GM21737 (cell line): ENCODE measurements around the gene SARNP.
"Not testable (repeated sequence)": the region's sequence is repeated elsewhere in the genome, so short reads cannot be mapped to it uniquely, and the experiment has no call there.

Experiments used
- ATAC-seq: cut with Tn5 transposase; IDR thresholded peaks from one replicate; pipeline ENCODE4 v1.9.1; 2021; ENCODE audit warnings: mild to moderate bottlenecking, moderate library complexity; ENCODE audit not compliant: unreplicated experiment

The SARNP gene, protein sequence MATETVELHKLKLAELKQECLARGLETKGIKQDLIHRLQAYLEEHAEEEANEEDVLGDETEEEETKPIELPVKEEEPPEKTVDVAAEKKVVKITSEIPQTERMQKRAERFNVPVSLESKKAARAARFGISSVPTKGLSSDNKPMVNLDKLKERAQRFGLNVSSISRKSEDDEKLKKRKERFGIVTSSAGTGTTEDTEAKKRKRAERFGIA

DNA sequence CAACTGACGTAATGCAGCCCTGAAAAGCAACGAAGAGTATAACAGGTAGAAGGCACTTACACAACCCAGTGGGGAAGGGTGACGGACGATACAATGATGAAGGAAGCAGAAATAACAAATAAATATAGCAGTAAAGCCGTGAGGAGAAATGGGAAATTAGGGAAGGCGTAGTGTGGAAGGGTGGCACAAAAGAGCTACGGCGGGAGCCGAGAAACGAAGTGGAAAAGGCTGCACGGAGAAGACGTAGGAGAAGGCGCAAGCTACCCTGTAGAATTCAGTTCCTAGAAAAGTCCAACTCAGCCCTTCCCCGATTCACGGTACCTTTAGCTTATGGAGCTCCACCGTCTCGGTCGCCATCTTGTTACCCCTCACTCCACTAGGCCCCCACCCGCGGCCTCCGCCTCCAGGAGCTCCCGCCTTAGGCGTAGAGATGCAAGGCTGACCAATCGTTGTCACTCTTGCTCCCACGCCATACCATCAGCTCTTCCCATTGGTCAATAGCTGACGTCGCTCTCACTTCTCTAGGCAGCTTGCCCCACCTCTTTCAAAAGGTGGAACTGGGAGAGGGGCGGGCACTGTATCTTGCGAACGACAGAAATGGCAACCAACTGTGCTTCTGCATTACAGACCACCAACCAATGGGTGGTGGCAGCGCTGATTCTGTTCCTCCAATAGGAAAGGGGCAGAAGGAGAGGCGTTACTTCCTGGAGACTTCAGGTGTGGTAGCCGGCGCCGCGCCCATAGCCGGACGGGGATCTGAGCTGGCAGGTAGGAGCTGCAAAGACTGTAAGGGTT, at the start of gene SARNP, which contains the start of gene ORMDL2:
SARNP (minus strand) TSS at position 380 of the 795 bp plus-strand sequence; CDS start at position 357, 23 bp downstream.
ORMDL2 (plus strand) TSS at position 697 of the 795 bp plus-strand sequence. CDS start 959 bp downstream, outside the sequence.
- ATAC-seq, result peak; percentile 94

- ATAC-seq, result not testable (repeated sequence)
Measured at GRCh38 chr12:55866454-55867004, 49.0 kb upstream of the SARNP start.

- no peak for ATAC-seq
Measured at GRCh38 chr12:55865327-55865726, 47.8 kb upstream of the SARNP start.

- not testable (repeated sequence) for ATAC-seq
Measured at GRCh38 chr12:55862931-55863330, 45.4 kb upstream of the SARNP start.

DNA sequence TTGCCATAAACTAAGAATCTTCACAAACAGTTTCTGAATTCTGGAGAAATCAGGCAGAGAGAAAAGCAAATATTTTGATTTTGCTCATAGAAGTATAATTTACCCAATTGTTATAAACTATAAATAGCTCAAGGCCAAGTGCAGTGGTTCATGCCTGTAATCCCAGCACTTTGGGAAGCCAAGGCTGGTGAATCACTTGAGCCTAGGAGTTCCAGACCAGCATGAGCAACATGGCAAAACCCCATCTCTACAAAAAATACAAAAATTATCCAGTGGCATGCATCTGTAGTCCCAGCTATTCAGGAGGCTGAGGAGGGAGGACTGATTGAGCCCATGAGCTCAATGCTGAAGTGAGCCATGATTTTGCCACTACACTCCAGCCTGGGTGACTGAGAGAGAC, 44.8 kb upstream of the SARNP start:
- no peak for ATAC-seq

DNA sequence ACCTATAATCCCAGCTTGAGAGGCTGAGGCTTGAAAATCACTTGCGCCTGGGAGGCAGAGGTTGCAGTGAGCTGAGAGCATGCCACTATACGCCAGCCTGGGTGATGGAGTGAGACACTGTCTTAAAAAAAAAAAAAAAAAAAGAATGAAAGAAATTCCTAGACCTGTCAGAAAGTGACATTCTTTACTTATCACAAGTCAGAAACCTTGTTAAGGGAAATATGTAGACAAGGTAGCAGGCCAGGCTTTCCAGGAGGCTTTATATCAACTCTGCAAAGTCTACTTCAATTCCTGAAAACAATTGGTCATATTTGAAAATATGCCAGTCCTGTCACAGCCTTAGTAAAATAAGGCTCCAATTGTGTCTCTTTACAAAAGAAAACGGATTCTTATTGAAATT, 44.3 kb upstream of the SARNP start:
- no peak for ATAC-seq

DNA sequence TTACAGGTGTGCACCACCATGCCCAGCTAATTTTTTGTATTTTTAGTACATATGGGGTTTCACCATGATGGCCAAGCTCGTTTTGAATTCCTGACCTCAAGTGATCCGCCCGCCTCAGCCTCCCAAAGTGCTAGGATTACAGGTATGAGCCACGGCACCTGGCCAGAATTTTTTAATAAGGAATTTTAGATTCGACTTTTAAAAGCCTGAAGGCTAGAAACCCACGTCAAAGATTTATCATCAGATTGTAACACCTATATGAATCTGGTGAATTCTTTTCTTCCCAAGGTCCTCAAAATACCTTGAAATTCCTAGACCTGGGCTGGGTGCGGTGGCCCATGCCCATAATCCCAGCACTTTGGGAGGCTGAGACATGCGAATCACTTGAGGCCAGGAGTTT, 43.9 kb upstream of the SARNP start:
- no peak for ATAC-seq

DNA sequence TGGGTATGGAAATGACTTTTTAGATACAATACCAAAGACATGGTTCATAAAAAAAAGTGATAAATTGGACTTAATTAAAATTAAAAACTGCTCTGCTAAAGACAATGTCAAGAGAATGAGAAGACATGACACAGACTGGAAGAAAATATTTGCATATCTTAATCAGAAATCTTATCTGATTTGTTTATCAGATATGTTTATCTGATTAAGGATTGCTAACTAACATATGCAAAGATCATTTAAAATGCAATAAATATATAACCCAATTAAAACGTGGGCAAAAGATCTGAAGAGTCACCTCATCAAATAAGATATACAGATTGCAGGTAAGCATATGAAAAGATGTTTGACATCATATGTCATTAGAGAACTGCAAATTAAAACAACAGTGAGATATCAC, 35.2 kb upstream of the SARNP start:
- no peak for ATAC-seq

DNA sequence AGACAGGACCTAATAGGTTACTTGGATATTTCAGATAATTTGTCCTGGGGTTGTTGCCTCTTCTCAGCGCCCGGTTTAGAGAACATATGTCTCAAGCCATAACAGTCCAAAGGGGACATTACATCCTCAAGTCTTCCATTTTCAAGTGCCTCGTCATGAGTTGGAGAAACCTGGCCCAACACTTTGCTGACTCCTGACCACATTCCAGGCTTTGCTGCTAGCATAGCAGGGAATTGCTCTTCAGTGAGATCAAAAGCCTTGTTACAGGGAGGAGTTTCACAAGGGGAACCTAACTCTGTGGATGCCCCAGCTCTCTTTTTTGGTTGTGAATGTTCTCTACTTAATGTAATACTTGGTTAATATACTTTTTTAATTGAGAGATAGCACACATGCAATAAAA, 33.4 kb upstream of the SARNP start:
- ATAC-seq, result no peak

DNA sequence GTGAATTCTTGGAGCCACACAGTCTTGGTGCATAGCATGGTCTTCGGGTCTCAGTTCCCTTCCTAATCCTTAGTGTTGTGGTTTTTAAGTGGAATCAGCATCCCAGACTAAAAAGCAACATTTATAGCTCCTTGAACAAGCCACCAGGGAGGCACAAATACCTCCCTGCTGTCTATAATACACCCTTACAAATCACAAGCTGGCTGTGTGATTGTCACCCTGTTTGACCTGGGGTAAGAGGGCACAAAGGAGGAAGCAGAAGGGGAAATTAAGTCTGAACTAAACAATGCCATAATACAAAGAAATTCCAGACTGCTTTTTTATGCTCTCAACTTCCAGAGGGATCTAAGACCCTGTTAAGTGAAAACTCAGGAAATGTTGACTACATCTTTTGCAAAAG, 32.9 kb upstream of the SARNP start:
- no peak for ATAC-seq

DNA sequence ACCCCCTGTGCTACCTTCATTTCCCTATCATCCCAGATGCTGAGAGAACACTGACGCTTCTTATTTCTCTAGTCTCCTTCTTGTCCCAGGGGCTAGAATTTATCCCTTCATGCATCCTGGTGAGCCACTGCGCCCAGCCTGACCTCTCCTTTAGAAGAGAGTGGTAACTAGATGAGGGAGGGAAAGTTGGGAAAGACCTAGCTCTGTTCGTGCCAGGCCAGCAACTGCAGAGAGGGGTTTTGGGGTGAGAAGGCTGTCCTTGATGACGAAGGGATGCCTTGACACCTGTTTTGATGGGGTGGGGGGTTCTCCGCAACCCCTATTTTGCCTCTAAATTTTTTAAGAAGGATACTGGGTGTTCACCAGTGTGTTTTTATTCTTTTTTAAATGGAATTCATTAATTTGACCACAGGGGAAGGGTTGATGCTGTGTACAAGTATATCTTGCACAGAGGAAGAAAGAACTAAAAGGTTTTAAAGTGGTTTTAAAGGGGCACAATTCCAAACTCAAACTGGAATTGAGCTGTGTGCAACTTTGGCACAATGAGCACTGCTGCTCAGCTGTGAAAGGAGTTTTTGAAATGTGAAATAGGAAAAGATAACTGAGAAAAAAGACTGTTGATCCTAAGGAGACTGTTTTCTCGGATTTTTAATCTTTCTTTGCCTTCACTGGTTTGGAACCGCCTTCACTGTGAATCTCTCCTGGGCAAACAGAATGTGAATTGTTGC, 32.3 kb upstream of the SARNP start:
- no peak for ATAC-seq

DNA sequence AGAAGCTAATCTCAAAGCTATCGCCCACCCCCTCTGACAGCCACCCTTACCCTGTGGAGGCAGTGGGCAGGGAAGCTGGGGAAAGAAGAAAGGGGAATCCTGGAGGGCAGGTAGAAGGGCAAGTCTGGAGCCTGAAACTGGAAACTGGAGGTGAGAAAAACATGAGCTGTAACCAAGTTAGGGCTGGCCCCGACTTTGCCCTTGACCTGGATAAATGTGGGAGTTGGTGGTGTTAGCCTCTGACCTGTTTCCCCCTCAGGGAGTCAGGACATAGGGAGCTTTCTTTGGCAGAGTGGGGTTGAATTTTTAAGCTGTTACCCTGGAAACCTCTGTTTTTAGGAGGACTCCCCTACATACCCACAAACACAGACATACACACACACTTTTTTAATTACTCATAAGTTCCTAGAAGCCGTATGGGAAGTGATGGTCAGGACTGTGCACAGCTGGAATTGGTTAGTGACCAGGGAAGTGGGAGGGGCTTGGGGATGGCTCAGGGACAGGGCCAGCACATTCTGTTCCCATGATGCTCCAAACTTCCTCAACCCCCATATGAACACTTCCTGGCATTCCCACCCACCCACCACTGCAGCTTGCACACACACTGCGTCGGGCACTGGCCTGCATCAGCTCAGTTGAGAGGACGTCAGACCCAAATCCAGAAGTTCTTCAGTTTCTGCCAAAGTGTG, 30.2 kb upstream of the SARNP start:
- no peak for ATAC-seq

DNA sequence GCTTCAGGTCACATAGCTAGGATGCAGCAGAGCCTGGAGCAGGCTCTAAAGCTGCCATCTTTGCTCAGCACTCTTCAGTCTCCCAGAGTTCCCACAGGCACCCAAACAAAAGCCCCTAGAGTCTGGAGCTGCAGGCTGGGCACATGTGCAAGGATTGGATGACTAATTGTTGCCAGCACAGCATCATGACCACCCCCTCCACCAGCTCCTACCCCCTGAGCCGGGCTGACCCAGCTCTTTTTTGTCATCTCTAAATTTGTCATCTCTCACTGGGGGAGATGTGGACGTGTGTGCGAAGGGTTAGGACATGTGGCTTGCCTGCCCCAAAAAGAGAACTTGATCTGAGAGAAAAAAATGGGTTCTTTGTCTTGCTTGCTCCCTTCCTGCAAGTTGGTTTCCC, 29.5 kb upstream of the SARNP start:
- ATAC-seq, result no peak

- ATAC-seq, result no peak
Measured at GRCh38 chr12:55845785-55846496, 28.4 kb upstream of the SARNP start.

- ATAC-seq, result no peak
Measured at GRCh38 chr12:55845361-55845760, 27.8 kb upstream of the SARNP start.

- no peak for ATAC-seq
Measured at GRCh38 chr12:55844961-55845360, 27.4 kb upstream of the SARNP start.

- ATAC-seq, result no peak
Measured at GRCh38 chr12:55843431-55843830, 25.9 kb upstream of the SARNP start.

- no peak for ATAC-seq
Measured at GRCh38 chr12:55842681-55843429, 25.3 kb upstream of the SARNP start, which contains the start of gene MMP19. Gene MMP19 (minus strand): TSS chr12:55842936. CDS start chr12:55842830, 106 bp downstream.

DNA sequence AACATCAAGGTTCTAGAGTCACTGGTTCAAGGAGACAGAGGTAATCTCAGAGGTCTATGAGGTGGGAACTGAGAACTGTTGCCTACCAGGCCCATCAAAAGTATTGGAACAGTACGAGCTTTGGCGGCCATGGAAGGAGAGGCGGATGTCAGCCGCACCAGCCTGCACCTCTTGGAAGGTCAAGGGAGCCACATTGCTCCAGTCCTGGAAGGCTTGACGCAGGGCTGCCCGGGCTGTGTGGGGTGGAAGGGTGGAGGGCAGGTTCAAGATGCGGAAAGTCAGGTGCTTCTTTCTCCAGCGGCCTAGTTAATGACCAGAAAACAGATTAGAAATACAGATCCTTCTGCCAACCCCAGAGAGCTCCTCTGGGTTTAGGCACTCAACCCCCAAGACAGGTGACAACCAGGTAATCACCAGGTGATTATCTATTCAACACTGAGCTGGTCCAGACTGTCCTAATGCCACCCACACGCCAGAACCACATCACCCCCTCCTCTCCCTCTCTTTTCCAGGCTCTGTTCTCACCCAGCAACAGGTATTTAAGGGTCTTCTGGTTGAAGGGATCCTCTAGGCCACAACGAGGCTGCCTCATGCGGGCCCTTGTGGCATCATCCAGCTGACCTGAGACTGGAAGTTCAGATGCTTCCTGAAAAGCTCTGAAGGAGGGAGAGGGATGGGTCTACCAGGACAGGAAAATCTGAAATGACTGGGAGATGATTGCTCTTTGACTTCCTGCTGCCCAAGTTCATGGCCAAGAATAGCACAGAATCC, 23.2 kb upstream of the SARNP start:
- no peak for ATAC-seq
